Femur (tissue), 1 donor: ENCODE data around the gene GRB10.
A peak's percentile ranks its signal among the peaks of the same experiment; 100 is the strongest.

Experiments
- DNase-seq: peaks from one replicate; pipeline ENCODE4 v3.0.0-alpha.2; 2017

GRB10 gene

GRCh38 chr7:50651271-50651989 lies 131.3 kb downstream of the GRB10 start:
- peak; percentile 3 for DNase-seq

DNA sequence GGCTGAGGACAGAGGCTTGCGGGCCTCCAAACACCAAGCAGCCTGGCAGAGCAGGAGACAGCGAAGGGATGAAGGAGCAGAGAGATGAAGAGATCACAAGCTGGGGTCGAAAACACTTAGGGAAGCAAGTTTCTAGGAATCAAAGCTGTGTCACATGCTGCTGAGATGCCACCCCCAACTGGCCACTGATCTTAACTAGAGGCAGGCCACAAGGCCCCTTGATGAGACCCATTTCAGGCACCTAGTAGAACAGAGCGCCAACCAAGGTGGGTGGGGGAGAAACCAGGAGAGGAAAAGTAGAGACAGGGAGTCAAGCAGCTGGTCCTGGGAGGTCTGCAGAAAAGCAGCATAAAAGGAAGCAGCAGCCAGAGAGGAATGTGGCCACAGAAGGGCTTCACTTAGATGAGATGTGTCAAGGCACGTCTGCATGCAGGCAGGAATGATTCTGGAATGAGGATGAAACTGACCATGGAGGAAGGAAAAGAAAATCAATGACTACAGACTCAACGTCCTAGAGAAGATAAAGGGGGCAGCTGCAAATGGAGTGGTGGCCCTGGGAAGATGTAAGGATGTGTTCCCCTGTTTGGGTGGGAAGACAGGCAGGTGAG lies 132.5 kb downstream of the GRB10 start:
- peak; percentile 10 for DNase-seq

DNA sequence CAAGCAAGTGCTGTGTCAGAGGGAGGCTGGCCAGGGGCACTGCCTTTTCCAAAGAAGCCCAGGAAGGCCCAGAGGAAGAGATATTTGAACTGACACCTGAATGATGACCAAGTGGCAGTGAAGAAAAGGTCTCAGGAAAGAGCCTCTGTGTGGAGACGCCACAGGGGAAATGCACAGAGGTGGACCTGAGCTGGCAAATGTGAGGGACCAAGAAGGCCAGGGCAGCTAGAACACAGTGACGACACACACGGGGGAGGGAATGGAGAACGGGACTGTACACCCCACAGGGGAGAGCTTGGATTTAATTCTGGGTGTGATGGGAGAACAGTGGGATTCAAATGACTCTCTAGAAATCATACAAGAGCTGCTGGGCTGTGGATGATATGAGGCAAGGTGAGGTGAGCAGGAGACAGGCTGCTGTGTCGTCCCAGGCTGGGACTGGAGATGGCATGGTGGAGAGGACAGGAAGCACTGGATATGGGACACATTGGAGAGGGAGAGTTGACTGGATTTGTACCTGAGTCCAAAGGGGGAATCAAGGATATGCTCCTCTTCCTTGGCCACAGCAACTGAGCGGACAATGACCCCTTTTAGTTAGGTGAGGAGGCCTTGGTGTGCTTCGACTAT lies 133.3 kb downstream of the GRB10 start:
- DNase-seq = no peak

DNA sequence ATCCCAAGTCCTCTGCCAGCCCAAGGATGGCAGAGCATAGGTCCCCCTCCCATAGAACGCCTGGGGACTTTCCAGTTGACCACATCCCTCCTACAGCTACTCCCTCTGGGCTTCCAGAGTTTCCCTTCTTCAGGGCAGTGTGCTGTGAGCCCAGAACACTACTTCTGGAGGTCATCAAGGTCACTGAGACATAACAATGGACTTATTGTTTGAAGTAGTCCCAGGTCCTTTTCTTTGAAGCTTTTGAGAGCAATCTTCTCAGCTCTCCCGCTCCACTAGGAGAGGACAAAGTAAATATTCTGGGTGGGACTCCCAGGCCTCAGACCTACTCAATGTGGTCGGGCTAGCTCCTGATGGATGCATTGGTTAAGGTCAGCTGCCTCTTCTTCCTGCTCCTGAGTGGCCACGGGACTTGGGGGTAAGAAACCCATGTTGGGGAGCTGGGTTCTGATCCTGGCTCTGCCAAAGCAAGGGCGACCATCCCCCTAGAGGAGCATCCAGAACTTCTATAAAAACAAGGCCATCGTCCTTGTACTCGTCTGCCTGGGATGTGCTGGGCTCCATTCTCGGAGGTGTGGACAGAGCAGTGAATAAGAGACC lies 134.0 kb downstream of the GRB10 start:
- no peak for DNase-seq

- DNase-seq = no peak
These were observed 134.6 kb downstream of the GRB10 start for GRCh38 chr7:50648076-50648475.

- no peak for DNase-seq
These were observed 135.3 kb downstream of the GRB10 start for GRCh38 chr7:50647286-50647980.

- no peak for DNase-seq
These were observed 136.6 kb downstream of the GRB10 start for GRCh38 chr7:50646069-50646468.

DNA sequence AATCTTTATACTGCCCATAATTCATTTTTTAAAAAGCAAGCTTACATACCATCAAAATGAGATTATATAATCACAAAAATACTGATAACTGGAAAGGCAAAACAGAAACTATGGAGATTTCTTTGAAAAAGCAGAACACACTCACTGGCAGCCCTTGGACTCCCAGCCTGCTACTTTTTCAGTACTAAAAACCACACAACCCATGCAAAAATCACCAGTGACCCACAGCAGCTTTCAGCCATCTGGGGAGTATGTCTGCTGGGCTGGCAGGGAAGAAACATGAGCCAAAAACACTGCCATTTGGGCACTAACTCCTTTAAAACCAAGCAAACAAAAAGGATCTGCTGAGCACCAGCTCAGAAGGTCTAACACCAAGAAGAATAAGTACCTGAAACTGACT lies 137.5 kb downstream of the GRB10 start:
- DNase-seq = peak; percentile 11

- no peak for DNase-seq
These were observed 138.1 kb downstream of the GRB10 start for GRCh38 chr7:50644586-50644985.

DNA sequence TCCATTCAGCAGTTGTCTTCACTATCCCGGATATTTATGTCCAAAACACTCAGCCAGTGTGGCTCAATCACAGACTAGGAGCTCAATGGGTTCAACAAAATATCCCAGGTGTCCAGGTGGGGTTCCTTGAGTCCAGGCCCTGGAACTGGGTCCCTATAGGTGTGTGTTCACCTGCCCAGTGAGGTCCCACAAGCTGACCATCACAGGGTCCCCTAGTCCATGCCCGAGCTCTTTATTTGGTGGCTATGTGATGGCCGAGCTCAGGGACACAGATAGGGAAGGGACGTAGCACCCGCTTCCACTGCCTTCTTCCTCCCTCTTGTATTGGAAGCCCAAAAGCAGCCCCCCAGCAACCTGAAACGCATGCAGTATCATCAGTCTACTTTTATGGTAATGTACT lies 138.6 kb downstream of the GRB10 start:
- peak; percentile 3 for DNase-seq

- DNase-seq = no peak
These were observed 141.0 kb downstream of the GRB10 start for GRCh38 chr7:50641442-50642405.

DNA sequence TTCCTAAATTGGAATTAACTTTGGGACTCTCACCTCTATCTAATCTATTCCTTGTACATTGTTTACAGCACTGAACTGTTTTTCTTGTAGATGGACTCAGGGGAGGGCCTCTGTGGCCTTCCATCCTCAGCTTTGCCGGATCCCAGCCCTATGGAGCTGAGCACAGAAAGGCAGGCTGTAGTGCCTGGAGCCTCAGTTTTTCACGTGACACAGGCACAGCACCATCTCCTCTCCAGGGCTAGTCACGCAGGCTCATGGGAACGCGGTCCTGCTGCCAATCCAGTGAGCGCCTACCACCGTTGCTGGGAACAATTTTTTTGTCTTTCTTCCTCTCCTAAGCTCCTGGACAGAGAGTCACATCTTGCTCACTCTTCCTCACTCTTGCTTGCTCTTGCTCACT lies 141.9 kb downstream of the GRB10 start:
- no peak for DNase-seq

DNA sequence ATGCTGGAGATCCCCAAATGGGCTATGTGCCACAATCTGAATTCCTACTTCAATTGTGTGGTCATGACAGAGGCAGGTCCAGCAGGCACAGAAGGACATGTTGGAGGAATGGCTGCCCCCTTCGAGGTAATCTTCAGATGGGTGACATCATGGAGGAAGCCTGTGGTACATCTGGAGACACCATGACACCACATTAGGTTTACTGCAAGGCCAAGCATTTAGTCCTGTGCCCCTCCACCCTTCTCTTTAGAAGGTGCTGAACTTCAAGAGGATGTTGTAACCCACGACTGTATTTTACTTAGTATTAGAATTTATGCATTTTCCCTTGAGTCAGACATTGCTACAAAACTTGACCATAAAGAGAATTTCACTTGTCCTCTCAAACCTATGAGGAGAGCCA lies 142.4 kb downstream of the GRB10 start:
- DNase-seq = no peak

DNA sequence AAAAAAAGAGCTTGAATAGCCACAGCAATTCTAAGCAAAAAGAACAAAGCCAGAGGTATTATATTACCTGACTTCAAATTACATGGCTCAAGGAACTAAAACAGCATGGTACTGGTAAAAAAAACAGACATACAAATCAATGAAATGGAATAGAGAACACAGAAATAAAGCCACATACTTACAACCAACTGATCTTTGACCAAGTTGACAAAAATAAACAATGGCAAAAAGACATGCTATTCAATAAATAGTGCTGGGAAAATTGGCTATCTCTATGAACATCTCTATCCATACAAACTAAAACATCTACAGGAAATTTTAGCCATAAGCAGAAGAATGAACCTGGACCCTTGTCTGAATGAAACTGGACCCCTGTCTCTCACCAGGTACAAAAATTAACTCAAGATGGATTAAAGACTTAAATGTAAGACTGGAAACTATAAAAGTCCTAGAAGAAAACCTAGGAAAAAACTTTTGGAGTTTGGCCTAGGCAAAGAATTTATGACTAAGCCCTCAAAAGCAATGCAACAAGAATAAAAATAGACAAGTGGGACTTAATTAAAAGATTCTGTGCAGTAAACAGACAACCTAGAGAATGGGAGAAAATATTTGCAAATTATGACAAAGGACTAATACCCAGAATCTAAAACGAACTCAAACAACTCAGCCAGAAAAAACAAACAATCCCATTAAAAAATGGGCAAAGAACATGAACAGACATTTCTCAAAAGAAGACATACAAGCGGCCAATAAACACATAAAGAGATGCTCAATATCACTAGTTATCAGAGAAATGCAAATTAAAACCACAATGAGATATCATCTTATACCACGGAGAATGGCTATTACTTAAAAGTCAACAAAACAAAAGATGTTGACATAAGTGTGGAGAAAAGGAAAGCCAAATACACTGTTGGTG lies 144.7 kb downstream of the GRB10 start:
- DNase-seq = no peak

- no peak for DNase-seq
These were observed 148.3 kb downstream of the GRB10 start for GRCh38 chr7:50634378-50634777.

DNA sequence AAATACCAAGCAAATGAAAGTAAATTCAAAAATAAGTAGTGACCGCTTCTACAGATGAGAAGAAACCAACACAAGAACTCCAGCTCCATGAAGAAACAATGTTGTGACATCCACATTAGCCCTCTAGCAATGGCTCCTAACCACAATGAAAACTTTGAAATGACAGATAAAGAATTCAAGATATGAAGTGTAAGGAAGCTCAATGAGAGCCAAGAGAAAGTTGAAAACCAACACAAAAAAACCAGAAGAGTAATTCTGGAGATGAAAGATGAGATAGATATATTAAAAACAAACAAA lies 149.3 kb downstream of the GRB10 start:
- DNase-seq = no peak

- DNase-seq = no peak
These were observed 149.9 kb downstream of the GRB10 start for GRCh38 chr7:50632561-50633413.

GRCh38 chr7:50631639-50632038 lies 151.1 kb downstream of the GRB10 start:
- no peak for DNase-seq

DNA sequence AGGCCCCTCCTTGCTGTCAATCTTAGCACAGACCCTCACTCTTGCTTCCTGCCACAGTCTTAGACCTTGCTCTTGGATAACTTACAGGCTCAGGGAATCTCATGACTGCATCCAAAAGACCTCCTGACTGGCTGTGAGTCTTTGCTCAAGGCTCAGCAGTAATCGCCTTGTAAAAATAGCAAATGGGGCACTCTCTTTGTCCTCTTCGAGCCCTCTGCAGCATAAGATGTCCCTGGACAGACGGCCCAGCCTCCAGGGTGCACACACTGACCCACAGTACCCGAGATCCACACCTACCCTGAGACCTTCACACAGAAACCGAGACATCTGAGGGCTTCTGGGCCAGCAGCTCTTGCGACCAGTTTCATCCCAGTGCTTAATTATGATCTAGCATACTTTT lies 151.6 kb downstream of the GRB10 start:
- DNase-seq = no peak

DNA sequence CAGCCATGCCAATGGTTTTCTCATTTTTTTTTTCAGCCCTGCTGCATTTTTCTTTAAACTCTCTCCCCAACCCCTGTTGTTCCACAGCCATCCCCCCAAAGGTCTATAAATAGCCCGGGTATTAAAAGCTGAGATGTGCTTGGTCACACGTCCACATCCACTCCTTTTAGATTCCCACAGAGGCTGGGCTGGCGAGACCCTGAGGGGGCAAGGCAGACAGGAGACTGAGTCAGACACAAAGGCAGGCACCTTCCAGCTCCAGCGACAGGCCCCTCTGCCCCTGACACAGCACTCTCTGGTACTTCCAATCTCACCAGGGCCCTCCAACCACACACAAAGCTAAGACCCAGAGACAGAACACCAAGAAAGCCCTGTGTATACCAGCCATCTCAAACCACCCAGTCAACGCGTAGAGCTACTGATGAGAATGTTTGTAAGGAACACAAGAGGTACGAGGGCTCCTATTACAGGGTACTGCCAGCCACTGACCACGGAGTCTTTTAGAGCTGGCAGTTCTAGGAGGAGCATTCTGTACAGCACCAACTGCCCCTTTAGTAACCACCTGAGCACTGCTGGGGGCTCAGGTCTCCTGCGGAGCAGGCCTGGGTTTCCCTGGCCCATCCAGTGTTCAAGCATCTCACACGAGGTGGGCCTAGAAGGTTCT lies 153.3 kb downstream of the GRB10 start:
- DNase-seq = no peak
